ENCODE measurements around the gene FAM236D. TPM values are rescaled to one million over a fixed set of nuclear protein-coding genes. Genes with fewer than 3 reads are reported as not detected.
"Not testable (repeated sequence)": the region's sequence is repeated elsewhere in the genome, so short reads cannot be mapped to it uniquely, and the experiment has no call there.

Gene FAM236D
- total RNA-seq: not detected in 2 replicates

GRCh38 chrX:72808110-72808509, at the start of gene FAM236D:
Gene FAM236D, minus strand, starts transcription at chrX:72808210. Its CDS starts 100 bp downstream, at chrX:72808110.
- H3K4me3 ChIP-seq (ENCODE audit: low read depth, low read length); DNase-seq (ENCODE audit: low read depth): not testable (repeated sequence)

- H3K4me3 ChIP-seq (ENCODE audit: low read depth, low read length); DNase-seq (ENCODE audit: low read depth): not testable (repeated sequence)
Measured at GRCh38 chrX:72837532-72837931, 29.5 kb upstream of the FAM236D start.

GRCh38 chrX:72830701-72831100, 22.7 kb upstream of the FAM236D start:
- not testable (repeated sequence) for H3K4me3 ChIP-seq (ENCODE audit: low read depth, low read length)

GRCh38 chrX:72790390-72790789, 17.6 kb downstream of the FAM236D start:
- H3K4me3 ChIP-seq (ENCODE audit: low read depth, low read length): not testable (repeated sequence)

More at GRCh38 chrX:72830701-72831100, 22.7 kb upstream of the FAM236D start:
- DNase-seq (ENCODE audit: low read depth): not testable (repeated sequence)

GRCh38 chrX:72788142-72788541, 19.9 kb downstream of the FAM236D start:
- not testable (repeated sequence) for DNase-seq (ENCODE audit: low read depth)

More at GRCh38 chrX:72790390-72790789, 17.6 kb downstream of the FAM236D start:
- not testable (repeated sequence) for DNase-seq (ENCODE audit: low read depth)

GRCh38 chrX:72783964-72784363, 24.0 kb downstream of the FAM236D start:
- not testable (repeated sequence) for H3K4me3 ChIP-seq (ENCODE audit: low read depth, low read length); DNase-seq (ENCODE audit: low read depth)

More at GRCh38 chrX:72788142-72788541, 19.9 kb downstream of the FAM236D start:
- not testable (repeated sequence) for H3K4me3 ChIP-seq (ENCODE audit: low read depth, low read length)

GRCh38 chrX:72783365-72783936, 24.6 kb downstream of the FAM236D start:
- DNase-seq (ENCODE audit: low read depth); H3K4me3 ChIP-seq (ENCODE audit: low read depth, low read length): not testable (repeated sequence)

GRCh38 chrX:72782560-72782959, 25.4 kb downstream of the FAM236D start, which contains the start of gene FAM236B:
Gene FAM236B, minus strand, starts transcription at chrX:72782660. Its CDS starts 100 bp downstream, at chrX:72782560.
- H3K4me3 ChIP-seq (ENCODE audit: low read depth, low read length); DNase-seq (ENCODE audit: low read depth): not testable (repeated sequence)

GRCh38 chrX:72778146-72778545, 29.9 kb downstream of the FAM236D start:
- DNase-seq (ENCODE audit: low read depth); H3K4me3 ChIP-seq (ENCODE audit: low read depth, low read length): not testable (repeated sequence)

- not testable (repeated sequence) for DNase-seq (ENCODE audit: low read depth); H3K4me3 ChIP-seq (ENCODE audit: low read depth, low read length)
Measured at GRCh38 chrX:72777467-72777790, 30.6 kb downstream of the FAM236D start.

- not testable (repeated sequence) for H3K4me3 ChIP-seq (ENCODE audit: low read depth, low read length); DNase-seq (ENCODE audit: low read depth)
Measured at GRCh38 chrX:72776653-72777466, 31.1 kb downstream of the FAM236D start, which contains the start of gene DMRTC1B. Gene DMRTC1B, plus strand, starts transcription at chrX:72776890. Its CDS starts 68,246 bp downstream, at chrX:72845136.

- not testable (repeated sequence) for H3K4me3 ChIP-seq (ENCODE audit: low read depth, low read length); DNase-seq (ENCODE audit: low read depth)
Measured at GRCh38 chrX:72760454-72760853, 47.6 kb downstream of the FAM236D start.

Other genes with a start within 250 kb of the FAM236D start
- gene HDAC8, start 235.4 kb downstream of the FAM236D start, total RNA-seq: 13.2 and 14.0 TPM in 2 replicates
- gene PHKA1, start 93.9 kb downstream of the FAM236D start, total RNA-seq: 5.5 and 8.6 TPM in 2 replicates
- gene DMRTC1B, start 31.3 kb downstream of the FAM236D start, total RNA-seq: not detected in 2 replicates
- gene FAM236B, start 25.6 kb downstream of the FAM236D start, total RNA-seq: not detected in 2 replicates
- gene FAM236C, start 104.4 kb upstream of the FAM236D start, total RNA-seq: not detected in 2 replicates
- gene FAM236A, start 130.0 kb upstream of the FAM236D start, total RNA-seq: not detected in 2 replicates
- not detected in 2 replicates for gene DMRTC1, start 135.6 kb upstream of the FAM236D start, total RNA-seq
- gene PABPC1L2B, start 194.7 kb upstream of the FAM236D start, total RNA-seq: not detected in 2 replicates